Upper lobe of left lung (tissue), 6 donors: Measurements from ENCODE around the gene FIP1L1. TPM values are rescaled to one million over a fixed set of nuclear protein-coding genes. Genes with fewer than 3 reads are reported as not detected.

Experiments used
- ATAC-seq, 2 donors: fragments of 200-7000 bp; cut with Tn5 transposase; one replicate each; pipeline ENCODE4 v1.9.1; 2022; ENCODE audit warnings: mild to moderate bottlenecking in 2 of 2, moderate library complexity in 2 of 2; ENCODE audit not compliant: low FRiP score in 2 of 2
- DNase-seq, 2 donors: peaks; one replicate each; pipeline ENCODE4 v3.0.0-alpha.2; 2019 to 2020
- H3K27ac ChIP-seq, 4 donors: fragments of 200-600 bp; sonication (generic); one replicate each; pipeline ENCODE4 v1.5.1; 2016 to 2019
- H3K27me3 ChIP-seq, 4 donors: fragments of 200-600 bp; sonication (generic); one replicate each; pipeline ENCODE4 v1.5.1; 2017 to 2019
- H3K36me3 ChIP-seq, 4 donors: fragments of 200-600 bp; sonication (generic); one replicate each; pipeline ENCODE4 v1.5.1; 2016 to 2019
- H3K4me1 ChIP-seq, 4 donors: fragments of 200-600 bp; sonication (generic); one replicate each; pipeline ENCODE4 v1.5.1; 2018 to 2019
- H3K4me3 ChIP-seq, 4 donors: fragments of 200-600 bp; sonication (generic); one replicate each; pipeline ENCODE4 v1.5.1; 2017 to 2019; ENCODE audit warnings: mild to moderate bottlenecking in 2 of 4, moderate library complexity in 1 of 4
- H3K9me3 ChIP-seq, 4 donors: fragments of 200-600 bp; sonication (generic); one replicate each; pipeline ENCODE4 v1.5.1; 2018 to 2019
- EP300 ChIP-seq, 4 donors: sonication (generic); formaldehyde crosslinking; IDR thresholded peaks; one replicate each; pipeline ENCODE4 v1.5.1; 2017; ENCODE audit warnings: antibody characterized with exemption in 4 of 4, control low read depth in 2 of 4
- POLR2A ChIP-seq, 4 donors: fragments of 450-650 bp; IDR thresholded peaks; one replicate each; pipeline ENCODE4 v1.5.1; 2016 to 2017; ENCODE audit warnings: antibody characterized with exemption in 4 of 4, mild to moderate bottlenecking in 2 of 4
- POLR2AphosphoS5 ChIP-seq, 2 donors: sonication (generic); formaldehyde crosslinking; IDR thresholded peaks; one replicate each; pipeline ENCODE4 v1.5.1; 2017; ENCODE audit warnings: antibody characterized with exemption in 2 of 2
- WGBS, 2 donors: methylation state at CpG; one replicate each; pipeline ENCODE4 v1.1.5; 2017 to 2018; 5-methylcytosine and 5-hydroxymethylcytosine counted together
- total RNA-seq, 6 donors: library from RNA; depleted of rRNA in 4 of 6; stranded (reverse); fragments of >200 nt in 4 of 6; gene quantifications; one replicate each; pipeline versions ENCODE4 v1.1.0 to v1.2.1, GENCODE V29; 2016 to 2021
- TF ChIP-seq, protein P1 (sequence below), 6 experiments: fragments of 450-650 bp in 4 of 6; fragments of 200-600 bp in 2 of 6; sonication (generic) in 2 of 6; IDR thresholded peaks; one replicate each; pipeline ENCODE4 v1.5.1; 2016 to 2019; ENCODE audit warnings: antibody characterized with exemption in 6 of 6
- donor health status: DM: no; HTN: no; CAD: no; lungs with moderate emphysema.
- donor health status: DM: no; HTN: yes; CAD: no; lungs with severe emphysema.

The FIP1L1 gene
- total RNA-seq, 6 donors from 2014 or later = 30.0 to 67.9 (median 39.7) TPM

DNA sequence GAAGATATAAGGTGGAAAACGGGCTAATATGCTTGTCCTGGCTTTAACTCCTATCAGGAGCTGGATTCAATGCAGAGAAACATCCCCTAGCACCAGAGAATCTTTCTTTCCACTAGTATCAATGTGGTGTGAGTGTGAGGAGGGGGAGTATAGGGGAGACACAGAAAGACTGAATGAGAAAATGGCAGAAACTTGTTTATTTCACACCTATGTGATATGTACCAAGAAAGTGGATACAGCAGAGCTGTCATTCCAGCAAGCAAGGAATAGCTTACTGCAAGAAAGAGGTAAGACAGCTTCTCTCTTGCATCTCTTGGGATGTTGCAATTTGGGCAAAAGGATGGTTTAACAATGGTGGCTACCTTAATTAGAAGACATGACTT is 108.2 kb downstream of the FIP1L1 start:
- WGBS, 2 donors = 67% methylated on average over 1 of the region's 1 CpG
- ATAC-seq = no peak

GRCh38 chr4:53487766-53488165 is 110.3 kb downstream of the FIP1L1 start:
- Histone ChIP-seq H3K9me3 (no peaks in the 10 kb centered on the region), H3K4me1 (peaks cover 0 to 4% (median 3%) of the 10 kb centered on the region in 4 donors), H3K27ac (no peak overlapping the region), H3K36me3 (no peaks in the 10 kb centered on the region), H3K4me3 (no peak overlapping the region), H3K27me3 (no peaks in the 10 kb centered on the region)
- TF ChIP-seq, protein P1, sequence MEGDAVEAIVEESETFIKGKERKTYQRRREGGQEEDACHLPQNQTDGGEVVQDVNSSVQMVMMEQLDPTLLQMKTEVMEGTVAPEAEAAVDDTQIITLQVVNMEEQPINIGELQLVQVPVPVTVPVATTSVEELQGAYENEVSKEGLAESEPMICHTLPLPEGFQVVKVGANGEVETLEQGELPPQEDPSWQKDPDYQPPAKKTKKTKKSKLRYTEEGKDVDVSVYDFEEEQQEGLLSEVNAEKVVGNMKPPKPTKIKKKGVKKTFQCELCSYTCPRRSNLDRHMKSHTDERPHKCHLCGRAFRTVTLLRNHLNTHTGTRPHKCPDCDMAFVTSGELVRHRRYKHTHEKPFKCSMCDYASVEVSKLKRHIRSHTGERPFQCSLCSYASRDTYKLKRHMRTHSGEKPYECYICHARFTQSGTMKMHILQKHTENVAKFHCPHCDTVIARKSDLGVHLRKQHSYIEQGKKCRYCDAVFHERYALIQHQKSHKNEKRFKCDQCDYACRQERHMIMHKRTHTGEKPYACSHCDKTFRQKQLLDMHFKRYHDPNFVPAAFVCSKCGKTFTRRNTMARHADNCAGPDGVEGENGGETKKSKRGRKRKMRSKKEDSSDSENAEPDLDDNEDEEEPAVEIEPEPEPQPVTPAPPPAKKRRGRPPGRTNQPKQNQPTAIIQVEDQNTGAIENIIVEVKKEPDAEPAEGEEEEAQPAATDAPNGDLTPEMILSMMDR (IDR thresholded peaks at IDR 0.05) = no peak
- no peak for TF ChIP-seq EP300 (IDR thresholded peaks at IDR 0.05)
- no peak for TF ChIP-seq POLR2A (IDR thresholded peaks at IDR 0.05)
- TF ChIP-seq POLR2AphosphoS5 (IDR thresholded peaks at IDR 0.05) = no peak
- DNase-seq (no peak), ATAC-seq (no peak)

More for the DNA sequence above, 108.2 kb downstream of the FIP1L1 start:
- Histone ChIP-seq H3K4me3 (no peak overlapping the region), H3K36me3 (no peaks in the 10 kb centered on the region), H3K27me3 (no peaks in the 10 kb centered on the region), H3K9me3 (no peaks in the 10 kb centered on the region), H3K4me1 (no peaks in the 10 kb centered on the region), H3K27ac (peak overlapping the region in 1 of 4 donors; percentile 1)
- TF ChIP-seq POLR2A (IDR thresholded peaks at IDR 0.05) = no peak
- no peak for DNase-seq

DNA sequence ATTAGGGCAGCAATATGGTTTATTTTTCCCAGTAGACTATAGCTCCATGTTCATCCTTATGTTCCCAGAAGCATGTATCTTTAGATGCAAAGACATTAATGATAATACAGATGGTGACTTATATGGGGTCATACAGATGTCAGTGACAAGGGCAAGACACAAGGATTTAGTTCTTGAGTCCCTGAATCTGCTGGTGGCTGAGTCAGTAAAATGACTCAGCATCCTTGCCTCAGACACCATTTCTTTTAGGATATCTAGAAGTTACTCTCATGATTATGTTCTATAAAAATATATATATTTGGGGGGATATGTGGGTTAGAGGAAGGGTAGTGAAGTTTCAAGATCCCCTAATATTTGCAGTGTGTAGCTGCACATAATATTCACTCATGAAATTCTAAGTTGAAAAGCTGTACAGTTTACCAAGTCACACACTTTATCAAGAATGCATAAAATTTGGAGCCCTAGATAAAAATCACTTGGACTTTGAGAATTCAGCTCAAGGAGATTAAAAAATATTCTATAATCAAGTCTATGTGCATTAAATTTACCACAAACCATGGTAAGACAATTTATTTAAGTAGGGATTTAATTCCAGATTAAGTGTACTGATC is 111.9 kb downstream of the FIP1L1 start:
- Histone ChIP-seq H3K27me3 (no peaks in the 10 kb centered on the region), H3K4me3 (no peak overlapping the region), H3K4me1 (peaks cover 0 to 4% (median 3%) of the 10 kb centered on the region in 4 donors), H3K27ac (no peak overlapping the region), H3K9me3 (no peaks in the 10 kb centered on the region), H3K36me3 (no peaks in the 10 kb centered on the region)
- TF ChIP-seq, protein P1 (IDR thresholded peaks at IDR 0.05) = no peak
- TF ChIP-seq EP300 (IDR thresholded peaks at IDR 0.05) (no peak), POLR2AphosphoS5 (IDR thresholded peaks at IDR 0.05) (no peak), POLR2A (IDR thresholded peaks at IDR 0.05) (no peak)
- no peak for DNase-seq
- no peak for ATAC-seq

DNA sequence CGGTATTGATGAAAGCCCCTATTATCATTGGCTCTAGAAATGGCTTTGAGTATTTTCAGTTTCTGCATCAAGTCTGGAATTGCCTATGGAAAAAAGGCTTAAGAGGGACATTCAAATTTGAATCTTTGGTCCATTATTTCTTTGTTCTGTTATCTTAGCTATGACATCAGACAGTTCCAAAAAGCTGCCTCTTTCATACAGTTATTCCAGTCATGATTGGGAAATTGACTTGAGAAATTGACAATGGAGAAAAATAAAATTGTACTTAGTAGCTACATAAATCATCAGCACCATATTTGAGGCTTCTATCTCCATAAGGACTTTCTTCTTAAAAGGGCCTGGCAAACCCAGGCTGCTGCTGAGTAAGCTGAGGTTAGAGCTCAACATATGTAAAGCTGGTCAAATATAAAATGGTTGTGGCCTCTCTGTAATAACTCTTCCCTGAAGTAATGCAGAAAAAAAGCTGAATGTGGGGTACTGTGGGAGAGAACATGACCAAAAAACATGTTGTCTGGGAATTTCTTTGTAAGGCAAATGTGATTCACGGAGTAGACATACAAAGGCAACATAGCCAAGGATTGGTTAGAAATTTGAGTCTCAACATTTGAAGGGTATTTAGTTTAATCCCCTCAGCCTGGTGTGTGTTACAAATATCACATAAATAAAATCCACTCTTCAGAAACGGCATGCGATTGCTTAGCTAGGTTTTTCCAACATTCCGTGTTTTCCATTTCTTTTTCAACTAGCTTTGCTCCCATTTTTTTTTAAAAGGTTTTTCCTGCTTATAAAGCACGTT is 112.9 kb downstream of the FIP1L1 start:
- Histone ChIP-seq H3K4me3 (no peak overlapping the region), H3K9me3 (no peaks in the 10 kb centered on the region), H3K4me1 (peaks cover 0 to 4% (median 3%) of the 10 kb centered on the region in 4 donors), H3K36me3 (no peaks in the 10 kb centered on the region), H3K27ac (peak overlapping the region in 1 of 4 donors; percentile 5), H3K27me3 (no peaks in the 10 kb centered on the region)
- TF ChIP-seq EP300 (IDR thresholded peaks at IDR 0.05) (no peak), POLR2AphosphoS5 (IDR thresholded peaks at IDR 0.05) (no peak), POLR2A (IDR thresholded peaks at IDR 0.05) (no peak)
- TF ChIP-seq, protein P1 (IDR thresholded peaks at IDR 0.05) = no peak
- no peak for ATAC-seq
- WGBS, 2 donors = 63% methylated on average over 6 of the region's 6 CpGs
- no peak for DNase-seq

DNA sequence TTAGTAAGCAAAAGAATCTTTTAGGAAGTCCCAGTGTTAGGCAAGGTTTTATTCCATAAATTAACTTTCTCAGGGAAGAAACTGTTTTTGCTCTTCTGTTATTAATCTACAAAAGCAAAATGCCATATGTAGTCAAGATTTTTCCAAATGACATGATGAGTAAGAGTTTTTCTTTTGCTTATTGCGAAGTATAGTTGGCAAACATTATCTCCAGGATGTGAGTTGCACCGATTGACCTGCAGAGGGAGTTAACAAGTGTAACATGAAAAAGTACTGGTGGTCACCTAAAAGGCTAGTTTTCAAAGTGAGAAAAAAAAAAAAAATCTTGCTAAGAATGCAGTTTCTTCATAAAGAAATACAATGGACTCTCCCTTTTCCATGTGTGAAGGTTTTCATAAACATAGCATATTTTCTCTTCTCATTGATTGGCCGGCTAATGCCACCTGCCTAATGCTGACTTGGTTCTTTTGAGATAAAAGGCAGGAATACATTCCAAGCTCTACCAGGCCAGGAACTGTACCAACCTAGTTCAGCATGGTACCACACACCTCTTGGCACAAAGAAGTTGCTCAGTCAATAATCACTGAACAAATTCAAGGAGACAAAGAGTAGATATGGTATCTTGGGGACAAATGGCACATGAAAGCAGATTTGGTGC is 113.7 kb downstream of the FIP1L1 start:
- H3K36me3 ChIP-seq = no peaks in the 10 kb centered on the region
- DNase-seq = no peak
- peaks cover 0 to 4% (median 3%) of the 10 kb centered on the region in 4 donors for H3K4me1 ChIP-seq
- 47 to 52% methylated on average over 3 of the region's 3 CpGs for WGBS, 2 donors
- TF ChIP-seq, protein P1 (IDR thresholded peaks at IDR 0.05) = peak; percentile 47 to 70 (median 66)
- no peak for TF ChIP-seq POLR2A (IDR thresholded peaks at IDR 0.05)
- TF ChIP-seq POLR2AphosphoS5 (IDR thresholded peaks at IDR 0.05) = peak in 1 of 2 donors; percentile 28
- TF ChIP-seq EP300 (IDR thresholded peaks at IDR 0.05) = no peak
- H3K9me3 ChIP-seq = no peaks in the 10 kb centered on the region
- ATAC-seq = peak in 1 of 2 donors; percentile 72
- no peak overlapping the region for H3K4me3 ChIP-seq
- no peaks in the 10 kb centered on the region for H3K27me3 ChIP-seq
- no peak overlapping the region for H3K27ac ChIP-seq
